NCI-H460 (cell line): ENCODE measurements around the gene VWA3B. TPM values are rescaled to one million over a fixed set of nuclear protein-coding genes. Genes with fewer than 3 reads are reported as not detected.

Experiments
- DNase-seq: peaks from one replicate; pipeline ENCODE4 v3.0.0-alpha.2; 2016; ENCODE audit warnings: low read depth; ENCODE audit errors: extremely low read depth
- total RNA-seq: library from RNA; depleted of rRNA; stranded (reverse); fragments of >200 nt; shearing (Covaris generic); gene quantifications from 2 replicates; pipeline ENCODE4 v1.2.3, GENCODE V29; 2014

Gene VWA3B
- total RNA-seq, 1 experiment from 2014 or later, result not detected

- DNase-seq, result no peak
Measured at GRCh38 chr2:98164256-98164655, 77.3 kb downstream of the VWA3B start.

- no peak for DNase-seq
Measured at GRCh38 chr2:98165516-98166071, 78.6 kb downstream of the VWA3B start.

GRCh38 chr2:98167916-98168315 is 80.9 kb downstream of the VWA3B start:
- no peak for DNase-seq

GRCh38 chr2:98170076-98170475 is 83.1 kb downstream of the VWA3B start:
- no peak for DNase-seq

GRCh38 chr2:98172150-98172765 is 85.3 kb downstream of the VWA3B start:
- DNase-seq, result no peak

GRCh38 chr2:98172951-98173350 is 86.0 kb downstream of the VWA3B start:
- DNase-seq, result no peak

GRCh38 chr2:98175811-98176210 is 88.8 kb downstream of the VWA3B start:
- no peak for DNase-seq

- DNase-seq, result no peak
Measured at GRCh38 chr2:98177286-98177685, 90.3 kb downstream of the VWA3B start.

GRCh38 chr2:98177986-98178385 is 91.0 kb downstream of the VWA3B start:
- no peak for DNase-seq

- no peak for DNase-seq
Measured at GRCh38 chr2:98180456-98180855, 93.5 kb downstream of the VWA3B start.

- no peak for DNase-seq
Measured at GRCh38 chr2:98181346-98181745, 94.4 kb downstream of the VWA3B start.

GRCh38 chr2:98185801-98186200 is 98.8 kb downstream of the VWA3B start:
- no peak for DNase-seq

- DNase-seq, result no peak
Measured at GRCh38 chr2:98187194-98187593, 100.2 kb downstream of the VWA3B start.

- DNase-seq, result no peak
Measured at GRCh38 chr2:98188351-98189046, 101.5 kb downstream of the VWA3B start.

- no peak for DNase-seq
Measured at GRCh38 chr2:98191883-98192282, 104.9 kb downstream of the VWA3B start.

GRCh38 chr2:98201576-98201975 is 114.6 kb downstream of the VWA3B start:
- DNase-seq, result no peak

- no peak for DNase-seq
Measured at GRCh38 chr2:98205889-98206288, 118.9 kb downstream of the VWA3B start.

GRCh38 chr2:98212092-98213000 is 125.4 kb downstream of the VWA3B start:
- no peak for DNase-seq

- DNase-seq, result no peak
Measured at GRCh38 chr2:98216616-98217015, 129.6 kb downstream of the VWA3B start.

GRCh38 chr2:98219152-98219551 is 132.2 kb downstream of the VWA3B start:
- no peak for DNase-seq

- no peak for DNase-seq
Measured at GRCh38 chr2:98233941-98234340, 147.0 kb downstream of the VWA3B start.
